GM21367 (cell line): ENCODE data around the gene ZNF12.

Experiments
- ATAC-seq: cut with Tn5 transposase; IDR thresholded peaks from one replicate; pipeline ENCODE4 v1.9.1; 2021; ENCODE audit not compliant: unreplicated experiment

Gene ZNF12

GRCh38 chr7:6647541-6647940 lies 59.2 kb downstream of the ZNF12 start:
- no peak for ATAC-seq

GRCh38 chr7:6647080-6647479 lies 59.7 kb downstream of the ZNF12 start:
- no peak for ATAC-seq

GRCh38 chr7:6646465-6646864 lies 60.3 kb downstream of the ZNF12 start:
- ATAC-seq: no peak

GRCh38 chr7:6644728-6645127 lies 62.0 kb downstream of the ZNF12 start:
- ATAC-seq: no peak

GRCh38 chr7:6643915-6644625 lies 62.7 kb downstream of the ZNF12 start:
- ATAC-seq: no peak

GRCh38 chr7:6642861-6643640 lies 63.7 kb downstream of the ZNF12 start:
- ATAC-seq: no peak

GRCh38 chr7:6642239-6642839 lies 64.4 kb downstream of the ZNF12 start:
- ATAC-seq: no peak

- ATAC-seq: no peak
These were observed 65.3 kb downstream of the ZNF12 start for GRCh38 chr7:6641305-6642035.

- no peak for ATAC-seq
These were observed 66.5 kb downstream of the ZNF12 start for GRCh38 chr7:6640246-6640721.

GRCh38 chr7:6639627-6640026 lies 67.1 kb downstream of the ZNF12 start:
- no peak for ATAC-seq

GRCh38 chr7:6639032-6639431 lies 67.7 kb downstream of the ZNF12 start:
- ATAC-seq: no peak
